Astrocyte of the cerebellum (primary cell): ENCODE results near the gene ACYP1.

ENCODE experiments used
- DNase-seq: peaks from one replicate; pipeline ENCODE4 v3.0.0-alpha.2; 2011; ENCODE audit warnings: low read depth
- H3K4me3 ChIP-seq: 2 replicates; pipeline ENCODE4 v1.5.1; 2011; ENCODE audit warnings: mild to moderate bottlenecking, low read depth, low read length, moderate library complexity
- in situ Hi-C: cut with HindIII; loops from 2 replicates; pipeline ENCODE4 v1.10.0; 2017; ENCODE audit warnings: low sequenced_read_pairs
- TF ChIP-seq, protein P1 (sequence below): IDR thresholded peaks from 2 replicates; pipeline ENCODE4 v1.5.1; 2012; ENCODE audit warnings: low read length, low read depth, moderate library complexity, mild to moderate bottlenecking; ENCODE audit errors: missing control alignments

Gene ACYP1

DNA sequence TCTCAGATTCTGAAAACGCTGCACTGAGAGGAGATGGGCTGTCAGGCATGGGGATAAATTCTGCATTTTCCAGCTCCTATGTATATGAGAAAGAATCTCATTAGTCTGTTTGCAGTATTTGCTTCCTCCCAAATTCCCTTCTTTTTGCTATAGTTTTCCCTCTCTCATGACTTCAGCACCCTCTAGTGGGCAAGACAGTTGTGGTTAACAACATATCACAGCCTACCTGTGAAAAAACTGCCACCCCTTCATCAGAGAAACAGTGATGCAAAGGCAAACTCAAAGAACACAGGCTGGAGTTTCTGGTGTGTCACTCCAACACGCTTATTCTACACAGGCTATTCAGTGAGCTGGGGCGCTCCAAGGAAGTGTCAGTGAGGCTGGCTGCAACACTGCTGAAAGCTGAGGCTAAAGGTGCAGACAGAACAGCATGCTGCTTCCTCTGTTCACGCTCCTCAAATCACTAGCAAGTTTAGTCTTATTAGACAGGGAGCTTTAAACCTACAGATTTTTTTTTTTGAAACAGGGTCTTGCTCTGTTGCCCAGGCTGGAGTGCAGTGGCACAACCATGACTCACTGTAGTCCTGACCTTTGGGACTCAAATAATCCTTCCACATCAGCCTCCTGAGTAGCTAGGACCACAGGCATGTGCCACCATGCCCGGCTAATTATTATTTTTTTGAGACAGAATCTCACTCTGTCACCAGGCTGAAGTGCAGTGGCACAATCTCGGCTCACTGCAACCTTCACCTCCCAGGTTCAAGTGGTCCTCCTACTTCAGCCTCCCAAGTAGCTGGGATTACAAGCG is 24.9 kb upstream of the ACYP1 start:
- in situ Hi-C loops, result loop anchor here (25.0 kb wide), 1 partner anchor 176 kb away; the partner anchor contains the start of gene RPS6KL1
- H3K4me3 ChIP-seq, result no peak overlapping the region
- peak; percentile 53 for DNase-seq
- TF ChIP-seq, protein P1, sequence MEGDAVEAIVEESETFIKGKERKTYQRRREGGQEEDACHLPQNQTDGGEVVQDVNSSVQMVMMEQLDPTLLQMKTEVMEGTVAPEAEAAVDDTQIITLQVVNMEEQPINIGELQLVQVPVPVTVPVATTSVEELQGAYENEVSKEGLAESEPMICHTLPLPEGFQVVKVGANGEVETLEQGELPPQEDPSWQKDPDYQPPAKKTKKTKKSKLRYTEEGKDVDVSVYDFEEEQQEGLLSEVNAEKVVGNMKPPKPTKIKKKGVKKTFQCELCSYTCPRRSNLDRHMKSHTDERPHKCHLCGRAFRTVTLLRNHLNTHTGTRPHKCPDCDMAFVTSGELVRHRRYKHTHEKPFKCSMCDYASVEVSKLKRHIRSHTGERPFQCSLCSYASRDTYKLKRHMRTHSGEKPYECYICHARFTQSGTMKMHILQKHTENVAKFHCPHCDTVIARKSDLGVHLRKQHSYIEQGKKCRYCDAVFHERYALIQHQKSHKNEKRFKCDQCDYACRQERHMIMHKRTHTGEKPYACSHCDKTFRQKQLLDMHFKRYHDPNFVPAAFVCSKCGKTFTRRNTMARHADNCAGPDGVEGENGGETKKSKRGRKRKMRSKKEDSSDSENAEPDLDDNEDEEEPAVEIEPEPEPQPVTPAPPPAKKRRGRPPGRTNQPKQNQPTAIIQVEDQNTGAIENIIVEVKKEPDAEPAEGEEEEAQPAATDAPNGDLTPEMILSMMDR, result peak; percentile 79

DNA sequence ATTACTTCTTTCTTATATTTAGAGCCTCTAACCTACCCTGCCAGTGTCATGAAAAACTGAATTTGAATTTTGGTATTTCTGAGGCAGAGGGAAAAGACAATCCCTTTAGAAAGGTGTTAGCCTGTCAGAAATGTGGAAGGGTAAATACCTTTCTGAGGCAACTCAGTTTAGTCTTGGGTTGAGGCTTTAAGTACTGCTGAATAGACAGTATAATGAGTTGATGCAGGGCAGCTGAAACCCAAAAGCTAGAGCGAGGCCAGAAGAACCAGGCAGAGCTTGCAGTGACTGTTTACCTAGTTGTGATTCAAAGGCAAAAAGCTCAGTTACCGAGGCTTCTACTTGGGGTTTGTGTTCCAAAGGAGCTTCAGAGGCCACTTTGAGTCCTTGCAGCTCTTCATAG is 24.3 kb upstream of the ACYP1 start:
- TF ChIP-seq, protein P1, result no peak
- in situ Hi-C loops, result loop anchor here (25.0 kb wide), 1 partner anchor 176 kb away; the partner anchor contains the start of gene RPS6KL1
- H3K4me3 ChIP-seq, result no peak overlapping the region
- DNase-seq, result no peak

DNA sequence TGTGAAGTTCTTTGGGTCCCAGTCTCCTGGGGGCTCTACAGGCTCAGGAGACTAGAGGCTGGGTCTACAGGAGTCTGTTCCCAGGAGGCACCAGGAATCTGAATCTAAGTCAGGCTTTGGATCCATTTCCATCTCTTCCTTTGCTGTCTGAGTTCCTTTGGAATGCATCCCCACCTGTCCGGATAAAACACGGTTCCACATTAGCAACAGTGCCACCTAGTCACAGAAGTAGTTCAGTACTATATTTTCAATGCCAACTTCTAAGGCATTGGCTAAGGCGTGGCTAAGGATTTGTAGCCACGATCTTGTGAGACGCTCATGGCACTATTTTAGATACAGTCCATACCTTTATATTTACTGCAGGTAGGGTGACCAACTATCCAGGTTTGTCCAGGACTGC is 20.7 kb upstream of the ACYP1 start:
- DNase-seq, result no peak
- TF ChIP-seq, protein P1, result peak; percentile 11
- H3K4me3 ChIP-seq, result no peak overlapping the region
- in situ Hi-C loops, result loop anchor here (25.0 kb wide), 1 partner anchor 172 kb away; the partner anchor contains the start of gene RPS6KL1

DNA sequence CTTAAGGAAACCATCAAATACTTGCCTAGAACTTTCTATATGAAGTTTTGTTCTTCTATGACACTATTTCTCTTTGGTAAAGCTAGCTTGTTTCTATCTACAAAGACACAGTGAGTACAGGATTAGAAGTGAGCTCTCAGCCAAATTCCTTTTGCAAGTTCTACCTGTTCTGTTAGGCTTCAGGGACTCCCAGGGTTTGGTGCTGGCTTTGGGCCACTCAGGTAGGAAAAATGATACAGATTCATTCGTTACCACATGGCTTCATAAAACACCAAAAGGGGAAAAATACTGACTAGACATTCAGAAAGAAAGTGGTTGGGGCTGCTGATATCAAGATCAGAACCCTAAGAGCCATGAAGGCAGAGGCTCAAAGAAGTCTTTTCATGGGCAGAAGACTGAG is 19.4 kb upstream of the ACYP1 start:
- DNase-seq, result no peak
- in situ Hi-C loops, result loop anchor here (25.0 kb wide), 1 partner anchor 171 kb away; the partner anchor contains the start of gene RPS6KL1
- no peak overlapping the region for H3K4me3 ChIP-seq
- TF ChIP-seq, protein P1, result no peak

DNA sequence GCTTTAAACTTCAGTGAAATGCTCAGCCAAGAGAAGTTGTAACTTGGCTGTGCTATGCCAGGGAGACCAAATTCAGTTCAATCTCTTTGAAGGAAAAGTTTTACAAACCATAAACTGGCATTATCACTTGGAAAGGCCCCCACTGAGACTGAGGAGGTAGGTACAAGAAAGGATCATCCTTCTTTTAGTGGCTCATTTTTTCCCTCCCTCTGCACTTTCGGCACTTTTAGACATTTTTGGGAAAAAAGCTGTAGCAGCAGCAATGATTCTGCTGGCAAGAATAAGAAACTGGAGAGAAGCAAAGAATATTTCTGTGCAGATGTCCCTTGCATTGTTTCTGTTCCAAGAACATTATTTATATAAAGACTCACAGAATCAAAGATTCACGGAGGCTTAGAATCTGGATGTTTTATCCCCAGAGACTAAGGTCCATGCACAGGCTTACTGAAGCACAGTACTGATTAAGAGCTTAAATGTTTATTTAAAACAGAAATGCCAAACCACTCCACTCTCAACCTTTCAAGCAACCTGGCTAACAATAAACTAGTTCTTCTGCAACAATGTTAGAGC is 17.9 kb upstream of the ACYP1 start:
- in situ Hi-C loops, result loop anchor here (25.0 kb wide), 1 partner anchor 169 kb away; the partner anchor contains the start of gene RPS6KL1

DNA sequence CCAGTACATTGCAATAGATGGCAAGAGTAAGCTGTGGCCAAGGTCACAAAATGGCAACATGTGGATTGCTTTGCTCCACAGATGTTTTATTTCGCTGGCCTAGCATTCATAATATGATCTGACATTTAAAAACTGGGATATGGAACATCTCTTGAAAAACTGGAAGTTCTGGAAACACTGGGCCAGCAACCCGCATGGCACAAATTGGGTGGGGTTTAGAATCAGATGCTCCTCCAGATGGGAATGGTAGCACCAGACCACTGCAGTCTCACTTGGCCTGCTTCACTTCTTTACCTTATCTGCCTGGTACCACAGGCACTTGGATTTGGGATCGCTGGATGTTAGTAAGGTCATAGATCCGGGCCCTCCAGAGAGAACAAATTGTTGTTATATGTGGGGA is 15.7 kb upstream of the ACYP1 start:
- TF ChIP-seq, protein P1, result no peak
- in situ Hi-C loops, result loop anchor here (5.0 to 25.0 kb wide), 3 partner anchors 37 to 167 kb away; partner anchors contain the start of gene RPS6KL1
- DNase-seq, result no peak
- H3K4me3 ChIP-seq, result no peak overlapping the region

More for the DNA sequence above, 17.9 kb upstream of the ACYP1 start:
- H3K4me3 ChIP-seq, result no peak overlapping the region
- no peak for DNase-seq
- TF ChIP-seq, protein P1, result no peak
